Measurements from ENCODE around the gene ESRRB. TPM values are rescaled to one million over a fixed set of nuclear protein-coding genes. Genes with fewer than 3 reads are reported as not detected.

Gene ESRRB
- total RNA-seq, 1 experiment from 2014 or later: 1.6 TPM

DNA sequence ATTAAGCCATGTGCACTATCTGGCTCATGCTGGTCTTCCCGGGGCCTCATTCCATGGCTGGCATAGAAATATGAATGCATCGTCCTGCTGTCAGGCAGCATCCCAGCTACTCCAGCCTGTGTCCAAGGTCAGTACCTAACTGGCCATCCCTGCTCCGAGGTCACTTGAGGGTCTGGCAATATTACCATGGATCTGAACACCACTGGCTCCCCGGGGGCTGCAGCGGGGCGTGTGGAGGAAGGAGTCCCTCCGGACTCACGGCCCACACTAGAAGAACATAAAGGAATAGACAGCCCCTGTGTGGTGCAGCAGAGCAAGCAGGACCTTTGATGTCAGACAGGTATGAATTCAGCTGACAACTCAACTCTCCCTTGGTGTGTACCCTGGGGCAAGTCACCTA, 19.2 kb downstream of the ESRRB start (continued):
- TF ChIP-seq, protein P1, sequence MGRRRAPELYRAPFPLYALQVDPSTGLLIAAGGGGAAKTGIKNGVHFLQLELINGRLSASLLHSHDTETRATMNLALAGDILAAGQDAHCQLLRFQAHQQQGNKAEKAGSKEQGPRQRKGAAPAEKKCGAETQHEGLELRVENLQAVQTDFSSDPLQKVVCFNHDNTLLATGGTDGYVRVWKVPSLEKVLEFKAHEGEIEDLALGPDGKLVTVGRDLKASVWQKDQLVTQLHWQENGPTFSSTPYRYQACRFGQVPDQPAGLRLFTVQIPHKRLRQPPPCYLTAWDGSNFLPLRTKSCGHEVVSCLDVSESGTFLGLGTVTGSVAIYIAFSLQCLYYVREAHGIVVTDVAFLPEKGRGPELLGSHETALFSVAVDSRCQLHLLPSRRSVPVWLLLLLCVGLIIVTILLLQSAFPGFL (CRISPR knock-in tag; IDR thresholded peaks at IDR 0.05; ENCODE audit: borderline replicate concordance): no peak
- TF ChIP-seq, protein P2, sequence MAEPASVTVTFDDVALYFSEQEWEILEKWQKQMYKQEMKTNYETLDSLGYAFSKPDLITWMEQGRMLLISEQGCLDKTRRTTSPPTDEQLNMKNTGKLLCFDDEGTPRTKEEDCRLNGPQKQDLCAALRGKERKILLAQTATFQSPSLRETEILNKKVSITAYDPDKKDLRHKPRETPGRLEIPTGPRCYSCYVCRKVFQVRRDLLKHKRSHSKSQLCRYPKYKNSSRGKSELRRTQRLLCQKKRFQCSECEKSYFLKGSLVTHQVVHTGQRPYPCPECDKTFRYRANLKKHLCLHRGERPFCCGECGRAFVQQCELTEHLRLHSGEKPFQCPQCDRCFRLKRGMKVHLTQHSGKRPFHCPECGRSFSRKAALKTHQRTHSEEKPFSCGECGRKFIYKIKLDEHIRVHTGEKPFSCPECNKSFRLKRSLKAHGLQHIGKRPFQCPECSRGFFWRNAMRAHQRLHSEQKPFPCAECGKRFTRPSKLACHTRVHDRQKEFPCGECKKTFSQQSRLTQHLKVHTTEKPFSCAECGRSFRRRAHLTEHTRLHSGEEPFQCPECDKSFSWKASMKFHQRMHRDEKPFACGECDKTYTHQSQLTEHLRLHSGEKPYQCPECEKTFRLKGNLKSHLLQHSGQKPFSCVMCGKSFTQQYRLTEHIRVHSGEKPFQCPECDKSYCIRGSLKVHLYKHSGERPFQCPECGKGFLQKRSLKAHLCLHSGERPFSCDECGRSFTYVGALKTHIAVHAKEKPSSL (CRISPR knock-in tag; conservative IDR thresholded peaks at IDR 0.05): no peak

DNA sequence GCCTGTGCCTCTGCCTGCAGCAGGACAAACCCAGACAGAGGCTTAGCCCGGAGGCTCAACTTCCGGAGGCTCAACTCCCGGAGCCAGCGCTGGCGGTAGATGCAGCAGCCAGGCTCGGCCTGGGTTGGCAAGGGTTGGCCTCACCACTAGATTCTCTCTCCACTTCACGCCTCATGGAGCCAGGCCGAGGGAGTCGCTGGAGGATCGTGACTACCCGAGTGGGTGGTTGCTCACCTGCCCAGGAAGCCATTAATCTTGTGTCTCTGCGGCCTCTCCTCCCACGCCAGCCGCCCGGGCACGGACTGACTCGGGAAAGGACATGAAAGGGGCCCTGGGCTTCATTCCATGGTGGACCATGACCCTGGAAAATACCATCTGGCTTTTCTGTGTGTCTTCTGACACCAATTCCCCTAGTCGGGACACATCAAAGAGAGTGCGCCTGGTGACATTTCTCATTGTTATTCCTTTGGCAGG, 20.8 kb downstream of the ESRRB start:
- TF ChIP-seq, protein P3, sequence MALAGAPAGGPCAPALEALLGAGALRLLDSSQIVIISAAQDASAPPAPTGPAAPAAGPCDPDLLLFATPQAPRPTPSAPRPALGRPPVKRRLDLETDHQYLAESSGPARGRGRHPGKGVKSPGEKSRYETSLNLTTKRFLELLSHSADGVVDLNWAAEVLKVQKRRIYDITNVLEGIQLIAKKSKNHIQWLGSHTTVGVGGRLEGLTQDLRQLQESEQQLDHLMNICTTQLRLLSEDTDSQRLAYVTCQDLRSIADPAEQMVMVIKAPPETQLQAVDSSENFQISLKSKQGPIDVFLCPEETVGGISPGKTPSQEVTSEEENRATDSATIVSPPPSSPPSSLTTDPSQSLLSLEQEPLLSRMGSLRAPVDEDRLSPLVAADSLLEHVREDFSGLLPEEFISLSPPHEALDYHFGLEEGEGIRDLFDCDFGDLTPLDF (CRISPR knock-in tag; IDR thresholded peaks at IDR 0.05): no peak
- TF ChIP-seq FOXK1 (CRISPR knock-in tag; IDR thresholded peaks at IDR 0.05): no peak
- TF ChIP-seq, protein P4, sequence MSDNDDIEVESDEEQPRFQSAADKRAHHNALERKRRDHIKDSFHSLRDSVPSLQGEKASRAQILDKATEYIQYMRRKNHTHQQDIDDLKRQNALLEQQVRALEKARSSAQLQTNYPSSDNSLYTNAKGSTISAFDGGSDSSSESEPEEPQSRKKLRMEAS (CRISPR knock-in tag; IDR thresholded peaks at IDR 0.05): no peak
- TF ChIP-seq, protein P5, sequence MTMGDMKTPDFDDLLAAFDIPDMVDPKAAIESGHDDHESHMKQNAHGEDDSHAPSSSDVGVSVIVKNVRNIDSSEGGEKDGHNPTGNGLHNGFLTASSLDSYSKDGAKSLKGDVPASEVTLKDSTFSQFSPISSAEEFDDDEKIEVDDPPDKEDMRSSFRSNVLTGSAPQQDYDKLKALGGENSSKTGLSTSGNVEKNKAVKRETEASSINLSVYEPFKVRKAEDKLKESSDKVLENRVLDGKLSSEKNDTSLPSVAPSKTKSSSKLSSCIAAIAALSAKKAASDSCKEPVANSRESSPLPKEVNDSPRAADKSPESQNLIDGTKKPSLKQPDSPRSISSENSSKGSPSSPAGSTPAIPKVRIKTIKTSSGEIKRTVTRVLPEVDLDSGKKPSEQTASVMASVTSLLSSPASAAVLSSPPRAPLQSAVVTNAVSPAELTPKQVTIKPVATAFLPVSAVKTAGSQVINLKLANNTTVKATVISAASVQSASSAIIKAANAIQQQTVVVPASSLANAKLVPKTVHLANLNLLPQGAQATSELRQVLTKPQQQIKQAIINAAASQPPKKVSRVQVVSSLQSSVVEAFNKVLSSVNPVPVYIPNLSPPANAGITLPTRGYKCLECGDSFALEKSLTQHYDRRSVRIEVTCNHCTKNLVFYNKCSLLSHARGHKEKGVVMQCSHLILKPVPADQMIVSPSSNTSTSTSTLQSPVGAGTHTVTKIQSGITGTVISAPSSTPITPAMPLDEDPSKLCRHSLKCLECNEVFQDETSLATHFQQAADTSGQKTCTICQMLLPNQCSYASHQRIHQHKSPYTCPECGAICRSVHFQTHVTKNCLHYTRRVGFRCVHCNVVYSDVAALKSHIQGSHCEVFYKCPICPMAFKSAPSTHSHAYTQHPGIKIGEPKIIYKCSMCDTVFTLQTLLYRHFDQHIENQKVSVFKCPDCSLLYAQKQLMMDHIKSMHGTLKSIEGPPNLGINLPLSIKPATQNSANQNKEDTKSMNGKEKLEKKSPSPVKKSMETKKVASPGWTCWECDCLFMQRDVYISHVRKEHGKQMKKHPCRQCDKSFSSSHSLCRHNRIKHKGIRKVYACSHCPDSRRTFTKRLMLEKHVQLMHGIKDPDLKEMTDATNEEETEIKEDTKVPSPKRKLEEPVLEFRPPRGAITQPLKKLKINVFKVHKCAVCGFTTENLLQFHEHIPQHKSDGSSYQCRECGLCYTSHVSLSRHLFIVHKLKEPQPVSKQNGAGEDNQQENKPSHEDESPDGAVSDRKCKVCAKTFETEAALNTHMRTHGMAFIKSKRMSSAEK (CRISPR knock-in tag; IDR thresholded peaks at IDR 0.05; ENCODE audit: borderline replicate concordance): no peak
- TF ChIP-seq ZBTB21 (CRISPR knock-in tag; IDR thresholded peaks at IDR 0.05; ENCODE audit: borderline replicate concordance): no peak
- TF ChIP-seq EMX1 (CRISPR knock-in tag; IDR thresholded peaks at IDR 0.05): no peak
- no peak for TF ChIP-seq ZNF232 (CRISPR knock-in tag; IDR thresholded peaks at IDR 0.05)
- CTCF ChIA-PET: interaction anchor here (1.4 kb wide), 1 partner anchor 10 kb away, joined by 3 read pairs; no protein-coding TSS in a partner anchor
- H3K4me1 Mint-ChIP-seq: no peaks in the 10 kb centered on the region
- H3K9me3 Mint-ChIP-seq: no peaks in the 10 kb centered on the region
- no peak overlapping the region for H3K27ac Mint-ChIP-seq
- POLR2A ChIA-PET: no interaction called here
- H3K4me3 Mint-ChIP-seq: no peak overlapping the region
- no peak for DNase-seq (ENCODE audit: low spot score)
- no peaks in the 10 kb centered on the region for H3K36me3 Mint-ChIP-seq
- no peaks in the 10 kb centered on the region for H3K27me3 Mint-ChIP-seq (ENCODE audit: low read depth)
- ATAC-seq: no peak

DNA sequence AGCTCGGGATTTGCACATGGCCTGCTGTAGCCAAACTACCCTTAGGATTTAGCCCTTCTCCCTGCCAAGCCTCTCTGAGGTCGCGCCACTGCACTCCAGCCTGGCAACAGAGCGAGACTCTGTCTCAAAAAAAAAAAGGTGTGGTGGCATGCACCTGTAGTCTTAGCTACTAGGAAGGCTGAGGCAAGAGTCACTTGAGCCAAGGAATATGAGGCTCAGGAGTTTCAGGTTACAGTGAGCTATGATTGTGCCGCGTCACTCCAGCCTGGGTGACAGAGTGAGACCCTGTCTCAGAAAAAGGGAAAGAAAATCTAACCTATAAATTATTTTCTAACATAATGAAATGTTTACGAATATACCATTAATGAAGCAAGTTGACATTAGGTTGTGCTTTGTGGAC, 29.7 kb downstream of the ESRRB start:
- no peaks in the 10 kb centered on the region for H3K9me3 Mint-ChIP-seq
- DNase-seq (ENCODE audit: low spot score) (no peak), ATAC-seq (no peak)
- H3K27ac Mint-ChIP-seq: no peak overlapping the region
- peaks cover 36% of the 10 kb centered on the region for H3K4me1 Mint-ChIP-seq
- ChIA-PET CTCF (interaction anchor here (1.0 to 1.5 kb wide), 4 partner anchors 17 to 53 kb away, joined by 3 to 7 read pairs (median 4); no protein-coding TSS in a partner anchor), POLR2A (no interaction called here)
- no peaks in the 10 kb centered on the region; the same call in 1 of the 2 replicates for H3K27me3 Mint-ChIP-seq (ENCODE audit: low read depth)
- H3K4me3 Mint-ChIP-seq: no peak overlapping the region
- no peak for TF ChIP-seq NFATC4 (CRISPR knock-in tag; IDR thresholded peaks at IDR 0.05)
- no peak for TF ChIP-seq ZNF396 (CRISPR knock-in tag; IDR thresholded peaks at IDR 0.05; ENCODE audit: borderline replicate concordance)
- no peak for TF ChIP-seq CREB1 (CRISPR knock-in tag; IDR thresholded peaks at IDR 0.05)
- TF ChIP-seq HMGA2 (CRISPR knock-in tag; IDR thresholded peaks at IDR 0.05): no peak
- no peaks in the 10 kb centered on the region for H3K36me3 Mint-ChIP-seq

All from WTC11 (cell line).